Kidney (tissue), 14 donors: ENCODE results near the gene CSTB. TPM values are rescaled to one million over a fixed set of nuclear protein-coding genes. Genes with fewer than 3 reads are reported as not detected.

Source experiments
- DNase-seq, 5 donors: peaks; one replicate each; pipeline ENCODE4 v3.0.0-alpha.2; 2013 to 2020
- FAIRE-seq: peaks from 2 replicates; lab custom pipeline; 2012; peaks lifted over from hg19 to GRCh38; lab: Jason Lieb, UNC
- H3K27ac ChIP-seq, 2 donors: one replicate each; pipeline ENCODE4 v1.7.0; 2013; ENCODE audit warnings: low read depth in 2 of 2, low read length in 2 of 2, inconsistent platforms in 1 of 2
- H3K27me3 ChIP-seq: one replicate; pipeline ENCODE4 v1.7.1; 2013; ENCODE audit warnings: low read length, inconsistent platforms; ENCODE audit not compliant: control insufficient read depth, insufficient read depth
- H3K36me3 ChIP-seq, 3 donors: one replicate each; pipeline versions ENCODE4 v1.7.0 to v1.7.1; 2013; ENCODE audit warnings: low read length in 3 of 3, control low read depth in 1 of 3, inconsistent platforms in 1 of 3; ENCODE audit not compliant: insufficient read depth in 3 of 3, control insufficient read depth in 2 of 3
- H3K4me1 ChIP-seq, 3 donors: one replicate each; pipeline versions ENCODE4 v1.7.0 to v1.7.1; 2013; ENCODE audit warnings: low read length in 3 of 3, inconsistent platforms in 1 of 3, low read depth in 1 of 3; ENCODE audit not compliant: control insufficient read depth in 2 of 3, insufficient read depth in 2 of 3
- H3K4me3 ChIP-seq, 3 donors: one replicate each; pipeline versions ENCODE4 v1.7.0 to v1.8.1; 2013; ENCODE audit warnings: low read length in 3 of 3, control low read depth in 1 of 3, inconsistent platforms in 1 of 3
- H3K9ac ChIP-seq, 3 donors: one replicate each; pipeline versions ENCODE4 v1.7.0 to v1.7.1; 2013; ENCODE audit warnings: low read length in 3 of 3, control low read depth in 1 of 3, inconsistent platforms in 1 of 3
- H3K9me3 ChIP-seq, 3 donors: one replicate each; pipeline versions ENCODE4 v1.7.0 to v1.7.1; 2013; ENCODE audit warnings: low read length in 3 of 3, control low read depth in 1 of 3, inconsistent platforms in 1 of 3; ENCODE audit not compliant: control insufficient read depth in 2 of 3, insufficient read depth in 1 of 3
- CTCF ChIP-seq: IDR thresholded peaks from 3 replicates; pipeline ENCODE4 v1.5.1; 2012; ENCODE audit warnings: mild to moderate bottlenecking, moderate library complexity, borderline replicate concordance; ENCODE audit not compliant: insufficient read depth; ENCODE audit errors: extremely low read depth
- intact Hi-C: fragments of 100-400 bp; cut with DNase I; formaldehyde crosslinking; loops from one replicate; pipeline ENCODE4 v1.11.1; 2022
- polyA plus RNA-seq: library from polyadenylated mRNA; stranded (reverse); fragments of 350-450 nt; fragmentation: Illumina TruSeq; extraction: RNeasy Lipid Tissue Mini Kit (QIAGEN cat#74804); gene quantifications from one replicate; pipeline ENCODE4 v1.2.3, GENCODE V29; 2014; ENCODE audit warnings: low read depth, low replicate concordance; ENCODE audit not compliant: insufficient read depth
- total RNA-seq: library from RNA; stranded (reverse); fragmentation: NEBNext Ultra II Directional; extraction: Animal tissue kit (Norgen Biotek cat#: 25700); gene quantifications from one replicate; pipeline ENCODE4 v1.2.1, GENCODE V29; 2021
- donor health status: control.
- donor health status: control.
- donor health status: control.
- donor health status: control.
- donor health status: control.
- donor health status: DM: yes; HTN: yes; CAD: no.
- donor health status: Normal renal cell carcinoma (clear cell type).

CSTB gene
- total and polyA plus RNA-seq, 2 donors from 2014 or later, result 74.5 to 97.8 TPM

GRCh38 chr21:43808367-43808766 lies 32.3 kb upstream of the CSTB start:
- FAIRE-seq, result no peak
- Histone ChIP-seq H3K27me3 (no peaks in the 10 kb centered on the region), H3K27ac (no peak overlapping the region), H3K4me1 (peaks cover 0 to 7% (median 0%) of the 10 kb centered on the region in 3 donors), H3K9me3 (no peaks in the 10 kb centered on the region), H3K4me3 (no peak overlapping the region), H3K9ac (no peak overlapping the region), H3K36me3 (no peaks in the 10 kb centered on the region)
- intact Hi-C loops, result no loop called here
- peak in 1 of 5 donors; percentile 77 for DNase-seq
- TF ChIP-seq CTCF, result no peak

GRCh38 chr21:43806017-43806710 lies 30.1 kb upstream of the CSTB start:
- DNase-seq, result no peak
- Histone ChIP-seq H3K4me1 (peaks cover 0 to 7% (median 0%) of the 10 kb centered on the region in 3 donors), H3K27ac (no peak overlapping the region), H3K4me3 (no peak overlapping the region), H3K9ac (no peak overlapping the region), H3K27me3 (no peaks in the 10 kb centered on the region), H3K36me3 (peaks cover 0 to 8% (median 0%) of the 10 kb centered on the region in 3 donors), H3K9me3 (no peaks in the 10 kb centered on the region)
- no peak for TF ChIP-seq CTCF
- intact Hi-C loops, result no loop called here
- no peak for FAIRE-seq

- Histone ChIP-seq H3K9me3 (no peaks in the 10 kb centered on the region), H3K36me3 (peaks cover 0 to 9% (median 3%) of the 10 kb centered on the region in 3 donors), H3K9ac (no peak overlapping the region), H3K4me3 (no peak overlapping the region), H3K27me3 (no peaks in the 10 kb centered on the region), H3K4me1 (no peaks in the 10 kb centered on the region), H3K27ac (no peak overlapping the region)
- FAIRE-seq, result no peak
- TF ChIP-seq CTCF, result no peak
- no peak for DNase-seq
- intact Hi-C loops, result no loop called here
Observed at GRCh38 chr21:43805275-43805800, 29.2 kb upstream of the CSTB start.
